GM23338 (cell line): Measurements from ENCODE around the gene BCAR3. TPM values are rescaled to one million over a fixed set of nuclear protein-coding genes. Genes with fewer than 3 reads are reported as not detected.

Experiments used
- ATAC-seq: fragments of 200-7000 bp; cut with Tn5 transposase; 3 replicates; pipeline ENCODE4 v1.9.1; 2020
- DNase-seq: peaks from one replicate; pipeline ENCODE4 v3.0.0-alpha.2; 2015; ENCODE audit warnings: low spot score
- H2AFZ ChIP-seq: fragments of 200-600 bp; sonication (generic); 2 replicates; pipeline ENCODE4 v1.8.0; 2016; ENCODE audit warnings: antibody characterized with exemption, mild to moderate bottlenecking, moderate library complexity
- H3F3A ChIP-seq: fragments of 200-600 bp; sonication (generic); replicated peaks from 2 replicates; pipeline ENCODE4 v1.8.0; 2017; ENCODE audit warnings: antibody characterized with exemption, mixed run types, low read depth
- H3K27ac ChIP-seq: fragments of 200-600 bp; sonication (generic); 2 replicates; pipeline ENCODE4 v1.6.1; 2016; ENCODE audit warnings: low read depth
- H3K27me3 ChIP-seq: fragments of 200-600 bp; sonication (generic); 2 replicates; pipeline ENCODE4 v1.8.0; 2016; ENCODE audit warnings: mild to moderate bottlenecking, mixed run types, moderate library complexity; ENCODE audit not compliant: insufficient read depth
- H3K36me3 ChIP-seq: fragments of 200-600 bp; sonication (generic); 2 replicates; pipeline ENCODE4 v1.8.0; 2016; ENCODE audit warnings: mild to moderate bottlenecking; ENCODE audit not compliant: insufficient read depth
- H3K4me1 ChIP-seq: fragments of 200-600 bp; sonication (generic); 2 replicates; pipeline ENCODE4 v1.8.0; 2016; ENCODE audit warnings: mild to moderate bottlenecking, moderate library complexity; ENCODE audit not compliant: insufficient read depth
- H3K4me2 ChIP-seq: fragments of 200-600 bp; sonication (generic); 2 replicates; pipeline ENCODE4 v1.7.1; 2017; ENCODE audit warnings: mixed run types
- H3K4me3 ChIP-seq: fragments of 200-600 bp; sonication (generic); 2 replicates; pipeline ENCODE4 v1.6.1; 2016; ENCODE audit warnings: mixed run types
- H3K79me2 ChIP-seq: fragments of 200-600 bp; sonication (generic); replicated peaks from 2 replicates; pipeline ENCODE4 v1.8.0; 2017; ENCODE audit warnings: mild to moderate bottlenecking; ENCODE audit not compliant: insufficient read depth
- H3K9me2 ChIP-seq: fragments of 200-600 bp; sonication (generic); 2 replicates; pipeline ENCODE4 v1.8.0; 2017; ENCODE audit not compliant: insufficient read depth
- H4K20me1 ChIP-seq: fragments of 200-600 bp; sonication (generic); replicated peaks from 2 replicates; pipeline ENCODE4 v1.8.0; 2017; ENCODE audit warnings: mild to moderate bottlenecking; ENCODE audit not compliant: insufficient read depth
- H3K27ac Mint-ChIP-seq: 2 replicates; pipeline ENCODE4 v1.8.0; 2020; ENCODE audit warnings: inconsistent platforms, mild to moderate bottlenecking, moderate library complexity, mixed read lengths
- H3K27me3 Mint-ChIP-seq: 3 replicates; pipeline ENCODE4 v1.8.0; 2022; ENCODE audit warnings: low read depth, mild to moderate bottlenecking, moderate library complexity, mixed read lengths, inconsistent platforms; ENCODE audit not compliant: insufficient read depth, poor library complexity
- H3K36me3 Mint-ChIP-seq: 3 replicates; pipeline ENCODE4 v1.8.0; 2021; ENCODE audit warnings: low read depth, mild to moderate bottlenecking, inconsistent platforms, moderate library complexity, mixed read lengths
- H3K4me1 Mint-ChIP-seq: 3 replicates; pipeline ENCODE4 v1.8.0; 2020; ENCODE audit warnings: mild to moderate bottlenecking, inconsistent platforms, mixed read lengths
- H3K4me3 Mint-ChIP-seq: 3 replicates; pipeline ENCODE4 v1.8.0; 2021; ENCODE audit warnings: moderate library complexity, mild to moderate bottlenecking, inconsistent platforms, mixed read lengths
- H3K9me3 Mint-ChIP-seq: 3 replicates; pipeline ENCODE4 v1.8.0; 2020; ENCODE audit warnings: moderate library complexity, mild to moderate bottlenecking, inconsistent platforms, mixed read lengths
- EZH2 ChIP-seq: fragments of 200-600 bp; sonication (generic); IDR thresholded peaks from one replicate; pipeline ENCODE4 v1.8.0; 2017; ENCODE audit warnings: antibody characterized with exemption, mild to moderate bottlenecking, low read depth; ENCODE audit not compliant: unreplicated experiment
- EZH2phosphoT487 ChIP-seq: fragments of 200-600 bp; sonication (generic); IDR thresholded peaks from one replicate; pipeline ENCODE4 v1.8.1; 2018; ENCODE audit warnings: antibody characterized with exemption; ENCODE audit not compliant: unreplicated experiment
- JUNB ChIP-seq: IDR thresholded peaks from one replicate; pipeline ENCODE4 v1.6.1; 2016; ENCODE audit warnings: antibody characterized with exemption; ENCODE audit not compliant: unreplicated experiment
- NANOG ChIP-seq: IDR thresholded peaks from 2 replicates; pipeline ENCODE4 v1.6.1; 2016; ENCODE audit warnings: antibody characterized with exemption, borderline replicate concordance
- POLR2AphosphoS5 ChIP-seq: IDR thresholded peaks from 2 replicates; pipeline ENCODE4 v1.6.1; 2016; ENCODE audit warnings: antibody characterized with exemption, low read depth
- ZNF331 ChIP-seq: fragments of 250-450 bp; sonication (Bioruptor Pico); IDR thresholded peaks from 2 replicates; pipeline ENCODE4 v1.5.0; 2020; ENCODE audit warnings: low read depth, mild to moderate bottlenecking, moderate library complexity
- polyA plus RNA-seq: library from polyadenylated mRNA; unstranded; fragments of >200 nt; fragmentation: Nextera tagmentation; extraction: Ambion mirVana; gene quantifications from 2 replicates; pipeline ENCODE4 v1.2.1, GENCODE V29; 2016
- total RNA-seq: library from RNA; depleted of rRNA; stranded (reverse); fragments of >200 nt; shearing (Covaris generic); gene quantifications from 2 replicates; pipeline ENCODE4 v1.2.3, GENCODE V29; 2014
- TF ChIP-seq, protein P1 (sequence below), 2 experiments: fragments of 200-600 bp in 1 of 2; sonication (generic) in 1 of 2; conservative IDR thresholded peaks; 2 replicates each; pipeline versions ENCODE4 v1.5.1 to v1.6.1; 2016 to 2017; ENCODE audit warnings: antibody characterized with exemption in 2 of 2, low read depth in 2 of 2, mild to moderate bottlenecking in 2 of 2, moderate library complexity in 1 of 2
- TF ChIP-seq, protein P2 (sequence below): fragments of 250-450 bp; sonication (Bioruptor Pico); IDR thresholded peaks from 2 replicates; pipeline ENCODE4 v1.5.0; 2020; ENCODE audit warnings: mild to moderate bottlenecking, moderate library complexity
- TF ChIP-seq, protein P3 (sequence below): IDR thresholded peaks from 2 replicates; pipeline ENCODE4 v1.6.1; 2016; ENCODE audit warnings: antibody characterized with exemption
- TF ChIP-seq, protein P4 (sequence below): IDR thresholded peaks from one replicate; pipeline ENCODE4 v1.6.1; 2018; ENCODE audit warnings: antibody characterized with exemption; ENCODE audit not compliant: unreplicated experiment

Gene BCAR3
- total and polyA plus RNA-seq, 2 experiments from 2014 or later, result 5.5 to 9.7 TPM

- TF ChIP-seq EZH2phosphoT487 (no peak), EZH2 (no peak), ZNF331 (CRISPR knock-in tag) (no peak), NANOG (no peak)
- TF ChIP-seq, protein P1, sequence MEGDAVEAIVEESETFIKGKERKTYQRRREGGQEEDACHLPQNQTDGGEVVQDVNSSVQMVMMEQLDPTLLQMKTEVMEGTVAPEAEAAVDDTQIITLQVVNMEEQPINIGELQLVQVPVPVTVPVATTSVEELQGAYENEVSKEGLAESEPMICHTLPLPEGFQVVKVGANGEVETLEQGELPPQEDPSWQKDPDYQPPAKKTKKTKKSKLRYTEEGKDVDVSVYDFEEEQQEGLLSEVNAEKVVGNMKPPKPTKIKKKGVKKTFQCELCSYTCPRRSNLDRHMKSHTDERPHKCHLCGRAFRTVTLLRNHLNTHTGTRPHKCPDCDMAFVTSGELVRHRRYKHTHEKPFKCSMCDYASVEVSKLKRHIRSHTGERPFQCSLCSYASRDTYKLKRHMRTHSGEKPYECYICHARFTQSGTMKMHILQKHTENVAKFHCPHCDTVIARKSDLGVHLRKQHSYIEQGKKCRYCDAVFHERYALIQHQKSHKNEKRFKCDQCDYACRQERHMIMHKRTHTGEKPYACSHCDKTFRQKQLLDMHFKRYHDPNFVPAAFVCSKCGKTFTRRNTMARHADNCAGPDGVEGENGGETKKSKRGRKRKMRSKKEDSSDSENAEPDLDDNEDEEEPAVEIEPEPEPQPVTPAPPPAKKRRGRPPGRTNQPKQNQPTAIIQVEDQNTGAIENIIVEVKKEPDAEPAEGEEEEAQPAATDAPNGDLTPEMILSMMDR (conservative IDR thresholded peaks at IDR 0.05; ENCODE audit: low read depth in 2 of 2), result no peak
These were observed 40.7 kb upstream of the BCAR3 start (continued) for GRCh38 chr1:93722081-93723031.

DNA sequence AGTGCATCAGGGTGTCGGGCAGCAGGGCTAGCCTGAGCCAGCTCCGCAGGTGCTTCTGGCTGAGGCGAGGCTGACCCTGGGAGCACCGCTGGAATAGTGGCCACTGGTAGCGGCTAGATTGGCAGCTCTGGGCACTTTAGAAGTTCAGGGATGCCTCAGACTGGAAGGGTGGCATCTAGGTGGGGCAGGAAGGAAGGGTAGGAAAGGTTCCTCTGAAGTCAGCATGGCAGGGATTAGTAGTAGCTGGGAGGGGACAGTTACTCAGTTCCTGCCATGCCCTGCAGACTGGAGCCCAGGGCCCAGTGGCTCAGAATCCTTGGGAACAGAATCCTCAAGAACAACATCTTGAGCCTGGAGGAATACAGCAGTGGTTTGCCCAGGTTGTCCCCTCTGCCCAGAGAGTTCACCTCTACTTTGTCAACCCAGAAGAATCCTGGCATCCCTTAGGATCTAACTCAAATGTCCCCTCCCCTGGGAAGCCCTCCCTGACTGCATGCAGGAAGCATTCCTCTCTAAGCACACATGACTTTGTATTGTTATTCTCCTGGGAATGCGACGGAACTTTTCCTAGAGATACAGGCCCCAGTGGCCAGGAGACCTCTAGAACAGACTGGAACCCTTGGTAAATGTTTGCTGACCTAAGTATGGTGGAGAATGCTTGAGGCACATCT lies 39.5 kb upstream of the BCAR3 start:
- Histone ChIP-seq H3K4me1 (peaks cover 10% of the 10 kb centered on the region; the same call in 1 of the 2 replicates), H3K4me2 (no peak overlapping the region), H3K4me3 (no peak overlapping the region), H3K79me2 (no peaks in the 10 kb centered on the region), H3K27ac (no peak overlapping the region), H3K27me3 (no peaks in the 10 kb centered on the region), H4K20me1 (no peaks in the 10 kb centered on the region), H2AFZ (no peak overlapping the region), H3K36me3 (no peaks in the 10 kb centered on the region), H3K9me2 (0 out of 2 replicates have a peak, but pooled peaks cover 3% of the 10 kb centered on the region), H3F3A (no peaks in the 10 kb centered on the region)
- H3K36me3 Mint-ChIP-seq, result no peaks in the 10 kb centered on the region; the same call in 2 of the 3 replicates
- peaks cover 2% of the 10 kb centered on the region for H3K27me3 Mint-ChIP-seq
- H3K27ac Mint-ChIP-seq, result no peak overlapping the region
- H3K4me1 Mint-ChIP-seq, result peaks cover 15% of the 10 kb centered on the region
- no peak overlapping the region for H3K4me3 Mint-ChIP-seq
- ATAC-seq (no peak), DNase-seq (no peak)
- H3K9me3 Mint-ChIP-seq, result no peaks in the 10 kb centered on the region
- TF ChIP-seq, protein P2, sequence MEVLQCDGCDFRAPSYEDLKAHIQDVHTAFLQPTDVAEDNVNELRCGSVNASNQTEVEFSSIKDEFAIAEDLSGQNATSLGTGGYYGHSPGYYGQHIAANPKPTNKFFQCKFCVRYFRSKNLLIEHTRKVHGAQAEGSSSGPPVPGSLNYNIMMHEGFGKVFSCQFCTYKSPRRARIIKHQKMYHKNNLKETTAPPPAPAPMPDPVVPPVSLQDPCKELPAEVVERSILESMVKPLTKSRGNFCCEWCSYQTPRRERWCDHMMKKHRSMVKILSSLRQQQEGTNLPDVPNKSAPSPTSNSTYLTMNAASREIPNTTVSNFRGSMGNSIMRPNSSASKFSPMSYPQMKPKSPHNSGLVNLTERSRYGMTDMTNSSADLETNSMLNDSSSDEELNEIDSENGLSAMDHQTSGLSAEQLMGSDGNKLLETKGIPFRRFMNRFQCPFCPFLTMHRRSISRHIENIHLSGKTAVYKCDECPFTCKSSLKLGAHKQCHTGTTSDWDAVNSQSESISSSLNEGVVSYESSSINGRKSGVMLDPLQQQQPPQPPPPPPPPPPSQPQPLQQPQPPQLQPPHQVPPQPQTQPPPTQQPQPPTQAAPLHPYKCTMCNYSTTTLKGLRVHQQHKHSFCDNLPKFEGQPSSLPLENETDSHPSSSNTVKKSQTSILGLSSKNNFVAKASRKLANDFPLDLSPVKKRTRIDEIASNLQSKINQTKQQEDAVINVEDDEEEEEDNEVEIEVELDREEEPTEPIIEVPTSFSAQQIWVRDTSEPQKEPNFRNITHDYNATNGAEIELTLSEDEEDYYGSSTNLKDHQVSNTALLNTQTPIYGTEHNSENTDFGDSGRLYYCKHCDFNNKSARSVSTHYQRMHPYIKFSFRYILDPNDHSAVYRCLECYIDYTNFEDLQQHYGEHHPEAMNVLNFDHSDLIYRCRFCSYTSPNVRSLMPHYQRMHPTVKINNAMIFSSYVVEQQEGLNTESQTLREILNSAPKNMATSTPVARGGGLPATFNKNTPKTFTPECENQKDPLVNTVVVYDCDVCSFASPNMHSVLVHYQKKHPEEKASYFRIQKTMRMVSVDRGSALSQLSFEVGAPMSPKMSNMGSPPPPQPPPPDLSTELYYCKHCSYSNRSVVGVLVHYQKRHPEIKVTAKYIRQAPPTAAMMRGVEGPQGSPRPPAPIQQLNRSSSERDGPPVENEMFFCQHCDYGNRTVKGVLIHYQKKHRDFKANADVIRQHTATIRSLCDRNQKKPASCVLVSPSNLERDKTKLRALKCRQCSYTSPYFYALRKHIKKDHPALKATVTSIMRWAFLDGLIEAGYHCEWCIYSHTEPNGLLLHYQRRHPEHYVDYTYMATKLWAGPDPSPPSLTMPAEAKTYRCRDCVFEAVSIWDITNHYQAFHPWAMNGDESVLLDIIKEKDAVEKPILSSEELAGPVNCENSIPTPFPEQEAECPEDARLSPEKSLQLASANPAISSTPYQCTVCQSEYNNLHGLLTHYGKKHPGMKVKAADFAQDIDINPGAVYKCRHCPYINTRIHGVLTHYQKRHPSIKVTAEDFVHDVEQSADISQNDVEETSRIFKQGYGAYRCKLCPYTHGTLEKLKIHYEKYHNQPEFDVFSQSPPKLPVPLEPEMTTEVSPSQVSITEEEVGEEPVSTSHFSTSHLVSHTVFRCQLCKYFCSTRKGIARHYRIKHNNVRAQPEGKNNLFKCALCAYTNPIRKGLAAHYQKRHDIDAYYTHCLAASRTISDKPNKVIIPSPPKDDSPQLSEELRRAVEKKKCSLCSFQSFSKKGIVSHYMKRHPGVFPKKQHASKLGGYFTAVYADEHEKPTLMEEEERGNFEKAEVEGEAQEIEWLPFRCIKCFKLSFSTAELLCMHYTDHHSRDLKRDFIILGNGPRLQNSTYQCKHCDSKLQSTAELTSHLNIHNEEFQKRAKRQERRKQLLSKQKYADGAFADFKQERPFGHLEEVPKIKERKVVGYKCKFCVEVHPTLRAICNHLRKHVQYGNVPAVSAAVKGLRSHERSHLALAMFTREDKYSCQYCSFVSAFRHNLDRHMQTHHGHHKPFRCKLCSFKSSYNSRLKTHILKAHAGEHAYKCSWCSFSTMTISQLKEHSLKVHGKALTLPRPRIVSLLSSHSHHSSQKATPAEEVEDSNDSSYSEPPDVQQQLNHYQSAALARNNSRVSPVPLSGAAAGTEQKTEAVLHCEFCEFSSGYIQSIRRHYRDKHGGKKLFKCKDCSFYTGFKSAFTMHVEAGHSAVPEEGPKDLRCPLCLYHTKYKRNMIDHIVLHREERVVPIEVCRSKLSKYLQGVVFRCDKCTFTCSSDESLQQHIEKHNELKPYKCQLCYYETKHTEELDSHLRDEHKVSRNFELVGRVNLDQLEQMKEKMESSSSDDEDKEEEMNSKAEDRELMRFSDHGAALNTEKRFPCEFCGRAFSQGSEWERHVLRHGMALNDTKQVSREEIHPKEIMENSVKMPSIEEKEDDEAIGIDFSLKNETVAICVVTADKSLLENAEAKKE, result no peak; the same call in 1 of the 2 replicates
- TF ChIP-seq, protein P3, sequence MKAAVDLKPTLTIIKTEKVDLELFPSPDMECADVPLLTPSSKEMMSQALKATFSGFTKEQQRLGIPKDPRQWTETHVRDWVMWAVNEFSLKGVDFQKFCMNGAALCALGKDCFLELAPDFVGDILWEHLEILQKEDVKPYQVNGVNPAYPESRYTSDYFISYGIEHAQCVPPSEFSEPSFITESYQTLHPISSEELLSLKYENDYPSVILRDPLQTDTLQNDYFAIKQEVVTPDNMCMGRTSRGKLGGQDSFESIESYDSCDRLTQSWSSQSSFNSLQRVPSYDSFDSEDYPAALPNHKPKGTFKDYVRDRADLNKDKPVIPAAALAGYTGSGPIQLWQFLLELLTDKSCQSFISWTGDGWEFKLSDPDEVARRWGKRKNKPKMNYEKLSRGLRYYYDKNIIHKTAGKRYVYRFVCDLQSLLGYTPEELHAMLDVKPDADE, result no peak
- TF ChIP-seq ZNF331 (CRISPR knock-in tag), result no peak
- TF ChIP-seq POLR2AphosphoS5, result no peak
- TF ChIP-seq, protein P4, sequence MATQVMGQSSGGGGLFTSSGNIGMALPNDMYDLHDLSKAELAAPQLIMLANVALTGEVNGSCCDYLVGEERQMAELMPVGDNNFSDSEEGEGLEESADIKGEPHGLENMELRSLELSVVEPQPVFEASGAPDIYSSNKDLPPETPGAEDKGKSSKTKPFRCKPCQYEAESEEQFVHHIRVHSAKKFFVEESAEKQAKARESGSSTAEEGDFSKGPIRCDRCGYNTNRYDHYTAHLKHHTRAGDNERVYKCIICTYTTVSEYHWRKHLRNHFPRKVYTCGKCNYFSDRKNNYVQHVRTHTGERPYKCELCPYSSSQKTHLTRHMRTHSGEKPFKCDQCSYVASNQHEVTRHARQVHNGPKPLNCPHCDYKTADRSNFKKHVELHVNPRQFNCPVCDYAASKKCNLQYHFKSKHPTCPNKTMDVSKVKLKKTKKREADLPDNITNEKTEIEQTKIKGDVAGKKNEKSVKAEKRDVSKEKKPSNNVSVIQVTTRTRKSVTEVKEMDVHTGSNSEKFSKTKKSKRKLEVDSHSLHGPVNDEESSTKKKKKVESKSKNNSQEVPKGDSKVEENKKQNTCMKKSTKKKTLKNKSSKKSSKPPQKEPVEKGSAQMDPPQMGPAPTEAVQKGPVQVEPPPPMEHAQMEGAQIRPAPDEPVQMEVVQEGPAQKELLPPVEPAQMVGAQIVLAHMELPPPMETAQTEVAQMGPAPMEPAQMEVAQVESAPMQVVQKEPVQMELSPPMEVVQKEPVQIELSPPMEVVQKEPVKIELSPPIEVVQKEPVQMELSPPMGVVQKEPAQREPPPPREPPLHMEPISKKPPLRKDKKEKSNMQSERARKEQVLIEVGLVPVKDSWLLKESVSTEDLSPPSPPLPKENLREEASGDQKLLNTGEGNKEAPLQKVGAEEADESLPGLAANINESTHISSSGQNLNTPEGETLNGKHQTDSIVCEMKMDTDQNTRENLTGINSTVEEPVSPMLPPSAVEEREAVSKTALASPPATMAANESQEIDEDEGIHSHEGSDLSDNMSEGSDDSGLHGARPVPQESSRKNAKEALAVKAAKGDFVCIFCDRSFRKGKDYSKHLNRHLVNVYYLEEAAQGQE, result no peak
- no peak for TF ChIP-seq JUNB
